Erythroblast (primary cell): ENCODE measurements around the gene CORO2B.

Experiments used
- GATA1 ChIP-seq: IDR thresholded peaks from 2 replicates; pipeline ENCODE4 v1.6.1; 2011; ENCODE audit warnings: low read depth, mild to moderate bottlenecking, control low read depth, low read length, moderate library complexity
- POLR2A ChIP-seq: IDR thresholded peaks from 2 replicates; pipeline ENCODE4 v1.6.1; 2011; ENCODE audit warnings: mild to moderate bottlenecking, low read length

DNA sequence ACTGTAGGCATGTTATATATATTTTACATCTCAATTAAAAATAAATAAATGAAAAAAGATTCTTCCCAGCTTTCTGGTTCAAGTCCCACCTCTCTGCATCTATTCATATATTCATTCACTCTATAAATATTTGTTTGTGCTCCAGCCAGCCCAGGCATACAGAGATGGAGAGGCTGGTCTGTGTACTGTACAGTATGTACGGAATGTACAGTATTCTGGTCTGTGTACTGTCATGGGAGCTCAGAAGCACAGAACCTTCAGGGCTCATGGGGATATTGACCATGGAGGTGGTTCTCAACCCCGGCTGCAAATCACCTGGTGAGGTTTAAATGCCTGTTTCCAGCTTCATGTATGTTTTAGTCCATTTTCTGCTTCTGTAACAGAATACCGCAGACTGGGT lies 13.8 kb downstream of the CORO2B start:
- no peak for TF ChIP-seq POLR2A
- no peak for TF ChIP-seq GATA1
